GM10266 (cell line): ENCODE data around the gene CHPF2.
A peak's percentile ranks its signal among the peaks of the same experiment; 100 is the strongest.

Experiments
- DNase-seq: peaks from one replicate; pipeline ENCODE4 v3.0.0; 2012; ENCODE audit errors: extremely low spot score
- TF ChIP-seq, protein P1 (sequence below): IDR thresholded peaks from 2 replicates; pipeline ENCODE4 v1.5.1; 2012; ENCODE audit warnings: mild to moderate bottlenecking, low read depth; ENCODE audit not compliant: control insufficient read depth, insufficient read depth; ENCODE audit errors: missing control alignments

The CHPF2 gene

DNA sequence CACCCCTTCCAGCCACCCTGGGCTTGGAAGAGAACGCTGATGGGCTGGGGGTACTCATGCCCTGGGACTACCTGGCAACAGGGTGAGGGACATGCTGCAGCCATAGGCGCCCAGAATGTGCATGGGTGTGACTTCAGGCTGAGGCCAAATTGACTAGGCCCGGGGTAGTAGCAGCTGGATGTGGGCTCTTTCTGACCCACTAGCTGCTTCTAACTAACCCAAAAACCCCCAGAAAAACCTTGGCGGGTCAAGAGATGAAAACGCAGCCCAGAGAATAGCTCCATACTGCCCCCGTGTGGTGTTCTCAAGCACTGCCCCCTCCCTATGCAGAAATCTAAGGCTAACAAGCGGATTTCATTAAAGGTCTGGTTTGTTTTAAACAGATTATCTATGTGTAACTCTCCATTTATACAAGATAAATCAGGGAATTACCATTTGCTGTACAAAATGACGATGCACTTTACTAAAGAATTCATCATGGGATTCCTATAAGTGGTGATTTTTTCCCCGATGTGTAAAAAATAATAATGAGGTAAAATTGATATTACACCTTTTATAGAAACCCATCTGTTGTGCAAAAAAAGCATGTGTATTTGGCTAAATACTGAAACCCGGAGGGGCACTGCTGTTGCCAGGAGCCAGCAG lies 12.0 kb downstream of the CHPF2 start:
- peak; percentile 89 for DNase-seq
- TF ChIP-seq, protein P1, sequence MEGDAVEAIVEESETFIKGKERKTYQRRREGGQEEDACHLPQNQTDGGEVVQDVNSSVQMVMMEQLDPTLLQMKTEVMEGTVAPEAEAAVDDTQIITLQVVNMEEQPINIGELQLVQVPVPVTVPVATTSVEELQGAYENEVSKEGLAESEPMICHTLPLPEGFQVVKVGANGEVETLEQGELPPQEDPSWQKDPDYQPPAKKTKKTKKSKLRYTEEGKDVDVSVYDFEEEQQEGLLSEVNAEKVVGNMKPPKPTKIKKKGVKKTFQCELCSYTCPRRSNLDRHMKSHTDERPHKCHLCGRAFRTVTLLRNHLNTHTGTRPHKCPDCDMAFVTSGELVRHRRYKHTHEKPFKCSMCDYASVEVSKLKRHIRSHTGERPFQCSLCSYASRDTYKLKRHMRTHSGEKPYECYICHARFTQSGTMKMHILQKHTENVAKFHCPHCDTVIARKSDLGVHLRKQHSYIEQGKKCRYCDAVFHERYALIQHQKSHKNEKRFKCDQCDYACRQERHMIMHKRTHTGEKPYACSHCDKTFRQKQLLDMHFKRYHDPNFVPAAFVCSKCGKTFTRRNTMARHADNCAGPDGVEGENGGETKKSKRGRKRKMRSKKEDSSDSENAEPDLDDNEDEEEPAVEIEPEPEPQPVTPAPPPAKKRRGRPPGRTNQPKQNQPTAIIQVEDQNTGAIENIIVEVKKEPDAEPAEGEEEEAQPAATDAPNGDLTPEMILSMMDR: peak; percentile 80

DNA sequence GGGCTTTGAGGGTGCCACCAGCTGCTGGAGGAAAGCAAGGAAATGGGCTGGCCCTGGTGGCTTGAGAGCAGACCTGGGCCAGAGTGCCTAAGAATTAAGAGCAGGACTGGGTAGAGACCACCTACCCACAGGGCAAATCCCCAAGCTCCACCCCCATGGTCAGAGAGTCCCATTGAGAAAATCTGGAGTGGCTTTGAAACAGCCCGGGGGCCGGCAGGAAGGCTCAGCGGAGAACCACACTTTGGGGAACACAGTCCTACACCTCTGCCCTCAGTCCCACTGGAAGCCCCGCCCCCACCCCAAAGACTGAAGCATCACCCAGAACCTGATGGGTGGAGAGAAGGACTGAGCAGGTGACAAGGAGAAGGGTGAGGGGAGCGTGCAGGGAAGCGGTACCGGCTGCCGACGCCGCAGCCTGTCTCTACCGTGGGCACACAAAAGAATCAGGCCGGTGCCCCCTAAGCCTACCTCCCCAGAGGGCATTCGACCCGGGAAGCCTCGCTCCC lies 12.6 kb downstream of the CHPF2 start:
- no peak for DNase-seq
- TF ChIP-seq, protein P1: no peak

GRCh38 chr7:151245360-151246101 lies 13.2 kb downstream of the CHPF2 start:
- DNase-seq: peak; percentile 93
- TF ChIP-seq, protein P1: peak; percentile 52

- no peak for DNase-seq
- TF ChIP-seq, protein P1: no peak
Observed at GRCh38 chr7:151246102-151246850, 14.0 kb downstream of the CHPF2 start.

- TF ChIP-seq, protein P1: no peak
- DNase-seq: no peak
Observed at GRCh38 chr7:151246851-151247580, 14.7 kb downstream of the CHPF2 start.

DNA sequence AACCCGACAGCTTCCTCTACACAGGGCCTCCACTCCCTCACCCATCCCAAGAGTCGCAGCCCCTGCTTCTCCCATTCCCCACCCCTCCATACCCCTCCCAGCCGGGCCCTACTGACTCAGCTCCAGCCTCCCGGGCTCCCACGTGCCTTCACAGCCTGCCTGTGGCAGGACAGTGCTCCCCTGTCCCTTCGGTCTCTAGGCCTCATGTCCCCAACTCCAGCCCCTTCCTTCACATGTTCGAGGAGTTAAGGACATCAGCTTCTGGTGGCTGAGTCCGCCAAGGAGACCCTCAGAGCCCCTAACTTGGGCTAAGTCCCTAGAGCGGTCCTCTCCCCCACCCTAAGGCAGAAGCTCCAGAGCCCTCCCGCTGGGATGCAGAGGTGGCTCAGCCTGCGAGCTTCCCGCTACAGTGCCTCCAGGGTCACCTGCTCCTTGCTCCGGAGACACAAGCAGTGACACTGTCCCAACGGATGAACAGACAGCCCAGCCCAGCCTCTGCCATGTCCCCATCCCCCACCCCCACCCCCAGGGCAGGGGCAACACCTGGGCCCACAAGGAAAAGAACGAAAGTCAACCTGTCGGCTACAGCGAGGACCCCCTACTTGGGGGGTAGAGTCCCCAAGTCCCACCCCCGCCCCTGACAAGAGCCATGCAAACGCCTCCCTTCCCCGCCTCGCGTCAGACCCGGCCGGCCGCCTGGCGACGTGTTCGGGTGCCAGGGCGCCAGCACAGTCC lies 15.5 kb downstream of the CHPF2 start:
- peak; percentile 57 for DNase-seq
- TF ChIP-seq, protein P1: no peak
